ENCODE data around the gene C4orf50. TPM values are rescaled to one million over a fixed set of nuclear protein-coding genes. Genes with fewer than 3 reads are reported as not detected.

Gene C4orf50
- total and polyA plus RNA-seq, 2 experiments from 2014 or later = 0.06 to 0.31 TPM

DNA sequence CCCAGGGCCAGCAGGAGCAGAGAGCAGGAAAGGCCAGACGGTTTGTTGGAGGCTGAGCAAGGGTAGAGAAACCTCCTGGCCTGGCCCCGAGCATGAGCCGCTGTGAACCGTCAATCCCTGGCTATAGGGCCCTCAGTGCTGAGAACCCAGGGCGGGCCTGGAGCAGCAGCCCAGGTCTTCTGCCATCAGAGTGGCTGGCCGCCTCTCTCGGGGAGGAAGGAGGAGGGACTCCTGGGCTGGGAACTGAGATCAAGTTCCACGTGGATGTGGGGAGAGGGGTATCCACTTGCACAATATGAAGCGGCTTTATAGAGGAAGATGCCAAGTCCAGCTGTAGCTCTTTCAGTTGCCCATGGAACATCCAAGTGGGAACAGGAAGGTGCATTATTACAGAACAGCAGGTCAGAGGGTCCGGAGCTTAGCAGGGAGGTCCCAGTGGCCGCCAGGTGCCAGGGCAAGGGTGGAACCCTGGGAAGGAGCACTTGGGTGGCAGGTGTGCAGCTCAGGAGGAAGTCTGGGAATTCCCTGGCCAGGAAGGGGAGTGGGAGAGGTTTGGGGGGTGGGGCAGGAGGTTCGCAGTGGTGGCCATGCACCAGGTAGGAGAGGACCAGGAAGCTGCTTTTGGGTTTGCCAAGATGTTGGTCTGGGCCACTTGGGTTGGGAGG is 93.6 kb downstream of the C4orf50 start (continued):
- TF ChIP-seq ZNF462 (CRISPR knock-in tag; IDR thresholded peaks at IDR 0.05) (no peak), NANOG (IDR thresholded peaks at IDR 0.05; ENCODE audit: borderline replicate concordance) (no peak)

GRCh38 chr4:5923376-5923775 is 94.9 kb downstream of the C4orf50 start:
- DNase-seq (ENCODE audit: low spot score) (no peak), ATAC-seq (no peak)
- H3K27ac Mint-ChIP-seq = no peak overlapping the region
- TF ChIP-seq JUNB (IDR thresholded peaks at IDR 0.05; ENCODE audit: unreplicated experiment) (no peak), CTCF (conservative IDR thresholded peaks at IDR 0.05; ENCODE audit: low read depth in 2 of 2) (no peak), EZH2 (IDR thresholded peaks at IDR 0.05; ENCODE audit: low read depth, unreplicated experiment) (no peak), NANOG (IDR thresholded peaks at IDR 0.05; ENCODE audit: borderline replicate concordance) (no peak), REST (IDR thresholded peaks at IDR 0.05; ENCODE audit: unreplicated experiment) (no peak), ZNF331 (CRISPR knock-in tag; IDR thresholded peaks at IDR 0.05; ENCODE audit: low read depth) (no peak), STAT1 (IDR thresholded peaks at IDR 0.05; ENCODE audit: unreplicated experiment) (no peak), EZH2phosphoT487 (IDR thresholded peaks at IDR 0.05; ENCODE audit: unreplicated experiment) (no peak), CREB1 (CRISPR knock-in tag; IDR thresholded peaks at IDR 0.05; ENCODE audit: low read depth) (no peak), ZNF114 (CRISPR knock-in tag; IDR thresholded peaks at IDR 0.05) (no peak)

More at GRCh38 chr4:5923376-5923775, 94.9 kb downstream of the C4orf50 start:
- Mint-ChIP-seq H3K4me3 (no peak overlapping the region), H3K9me3 (no peaks in the 10 kb centered on the region), H3K4me1 (peaks cover 23% of the 10 kb centered on the region), H3K27me3 (ENCODE audit: insufficient read depth, low read depth, poor library complexity) (peaks cover 8% of the 10 kb centered on the region), H3K36me3 (ENCODE audit: low read depth) (no peaks in the 10 kb centered on the region)
- Histone ChIP-seq H3K79me2 (replicated peaks; ENCODE audit: insufficient read depth) (no peaks in the 10 kb centered on the region), H3K4me2 (no peak overlapping the region), H3K4me3 (no peak overlapping the region), H3F3A (replicated peaks; ENCODE audit: low read depth) (no peaks in the 10 kb centered on the region), H3K4me1 (ENCODE audit: insufficient read depth) (no peaks in the 10 kb centered on the region), H4K20me1 (replicated peaks; ENCODE audit: insufficient read depth) (no peaks in the 10 kb centered on the region), H2AFZ (no peak overlapping the region), H3K36me3 (ENCODE audit: insufficient read depth) (no peaks in the 10 kb centered on the region), H3K27ac (ENCODE audit: low read depth) (no peak overlapping the region), H3K9me2 (ENCODE audit: insufficient read depth) (no peaks in the 10 kb centered on the region), H3K27me3 (ENCODE audit: insufficient read depth) (no peaks in the 10 kb centered on the region)

Data from GM23338 (cell line).